Measurements from ENCODE around the gene BCL11A. TPM values are rescaled to one million over a fixed set of nuclear protein-coding genes. Genes with fewer than 3 reads are reported as not detected.

Gene BCL11A
- total RNA-seq, 1 experiment from 2014 or later = 91.4 TPM

DNA sequence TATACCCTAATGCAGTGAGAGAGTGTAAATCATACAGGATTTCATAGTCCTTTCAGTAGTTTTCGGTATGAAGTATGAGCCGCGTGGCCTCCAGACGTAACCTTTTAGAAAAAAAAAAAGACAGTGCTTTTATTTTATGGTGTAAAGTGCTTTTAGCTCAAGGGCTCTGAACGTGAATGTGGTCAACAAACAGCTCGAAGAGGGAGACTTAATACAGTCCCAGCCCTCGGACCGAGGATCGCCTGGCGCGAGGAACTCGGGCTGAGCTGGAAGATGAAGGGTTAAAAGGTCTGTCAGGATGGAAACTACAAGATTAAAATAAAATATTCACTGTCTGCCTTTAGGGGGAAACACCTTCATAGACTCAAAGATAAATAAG, 4.0 kb upstream of the BCL11A start:
- H2AFZ ChIP-seq (ENCODE audit: low read length) = no peak overlapping the region
- no peak overlapping the region for H2BK5ac ChIP-seq (ENCODE audit: insufficient read length, low read length)
- H3K27me3 ChIP-seq (ENCODE audit: insufficient read depth, low read length) = no peaks in the 10 kb centered on the region
- H3K56ac ChIP-seq (ENCODE audit: insufficient read length, low read depth, low read length) = no peak overlapping the region
- no peak overlapping the region for H2AK5ac ChIP-seq (ENCODE audit: insufficient read length, low read length)
- H3K4ac ChIP-seq (ENCODE audit: low read depth, low read length) = no peak overlapping the region
- H2BK20ac ChIP-seq (ENCODE audit: low read depth, low read length, poor library complexity, severe bottlenecking) = no peak overlapping the region
- Mint-ChIP-seq H3K27ac (no peak overlapping the region), H3K4me1 (peaks cover 25% of the 10 kb centered on the region in 2 experiments), H3K27me3 (ENCODE audit: low read depth) (peaks cover 31% of the 10 kb centered on the region), H3K4me3 (peak overlapping the region; percentile 95 to 96), H3K9me3 (no peaks in the 10 kb centered on the region), H3K36me3 (ENCODE audit: insufficient read depth in 1 of 3, low read depth in 3 of 3) (peaks cover 0 to 2% (median 0%) of the 10 kb centered on the region in 3 experiments; a peak in 2 of 7 replicates)
- no peak overlapping the region for H2BK12ac ChIP-seq (ENCODE audit: insufficient read length, low read depth, low read length)
- peak overlapping the region; percentile 94 for H3K4me2 ChIP-seq (ENCODE audit: insufficient read depth, insufficient read length, low read length)
- TF ChIP-seq CTCF (conservative IDR thresholded peaks at IDR 0.05) = no peak
- no peak for DNase-seq
- H3T11ph ChIP-seq (ENCODE audit: low read length) = no peak overlapping the region
- H3K23ac ChIP-seq (ENCODE audit: insufficient read length, low read depth, low read length) = no peak overlapping the region
- no peaks in the 10 kb centered on the region for H3K4me1 ChIP-seq (ENCODE audit: insufficient read depth, low read length)
- H4K8ac ChIP-seq (replicated peaks; ENCODE audit: insufficient read length, low read depth, low read length) = no peak overlapping the region
- no peaks in the 10 kb centered on the region for H4K20me1 ChIP-seq (ENCODE audit: control insufficient read depth, insufficient read depth, insufficient read length)
- no peak overlapping the region for H3K27ac ChIP-seq (ENCODE audit: insufficient read length, low read depth, low read length)
- WGBS (ENCODE audit: extremely low coverage, insufficient read length, low lambda C conversion rate) = no CpG with 5 or more reads among the region's 12 CpGs
- H3K9ac ChIP-seq (ENCODE audit: extremely low read depth, insufficient read length, low read length) = no peak overlapping the region
- H3K18ac ChIP-seq (ENCODE audit: insufficient read length, low read depth, low read length) = no peak overlapping the region
- no peaks in the 10 kb centered on the region for H3K9me3 ChIP-seq (ENCODE audit: control insufficient read depth, low read depth, low read length)
- H4K91ac ChIP-seq (ENCODE audit: insufficient read length, low read depth, low read length) = no peak overlapping the region
- H3K79me1 ChIP-seq (ENCODE audit: insufficient read depth, low read depth, low read length, poor library complexity, severe bottlenecking) = no peaks in the 10 kb centered on the region
- H4K5ac ChIP-seq (ENCODE audit: insufficient read length, low read depth, low read length) = no peak overlapping the region
- H3K14ac ChIP-seq (ENCODE audit: insufficient read depth, low read length) = no peak overlapping the region
- no peaks in the 10 kb centered on the region; the same call in 1 of the 2 replicates for H3K79me2 ChIP-seq (ENCODE audit: insufficient read depth, low read length)
- H3K23me2 ChIP-seq (ENCODE audit: insufficient read length, low read depth, low read length, poor library complexity, severe bottlenecking) = peaks cover 35% of the 10 kb centered on the region
- H2BK120ac ChIP-seq (ENCODE audit: low read depth, low read length, poor library complexity, severe bottlenecking) = no peak overlapping the region
- H2BK15ac ChIP-seq (ENCODE audit: low read depth, low read length) = no peak overlapping the region
